MM.1S (cell line): ENCODE measurements around the gene CYB5R4.

Experiments
- DNase-seq: peaks from one replicate; pipeline ENCODE4 v3.0.0-alpha.2; 2015
- H2AFZ ChIP-seq: fragments of 300-600 bp; sonication (generic); 2 replicates; pipeline ENCODE4 v1.6.0; 2016; ENCODE audit warnings: antibody characterized with exemption, low read length
- H3F3A ChIP-seq: fragments of 300-600 bp; sonication (generic); 2 replicates; pipeline ENCODE4 v1.6.1; 2016; ENCODE audit warnings: mild to moderate bottlenecking, antibody characterized with exemption, low read length, moderate library complexity, mixed read lengths; ENCODE audit not compliant: insufficient read depth
- H3K27ac ChIP-seq: fragments of 300-600 bp; sonication (generic); 2 replicates; pipeline ENCODE4 v1.5.1; 2016; ENCODE audit warnings: mild to moderate bottlenecking, low read length
- H3K27me3 ChIP-seq: fragments of 300-600 bp; sonication (generic); replicated peaks from 2 replicates; pipeline ENCODE4 v1.6.0; 2016; ENCODE audit warnings: low read length; ENCODE audit not compliant: insufficient read depth
- H3K36me3 ChIP-seq: fragments of 300-600 bp; sonication (generic); replicated peaks from 2 replicates; pipeline ENCODE4 v1.6.1; 2016; ENCODE audit warnings: mild to moderate bottlenecking, low read length, mixed read lengths; ENCODE audit not compliant: insufficient read depth
- H3K4me1 ChIP-seq: fragments of 300-600 bp; sonication (generic); 2 replicates; pipeline ENCODE4 v1.6.1; 2016; ENCODE audit warnings: low read length, mixed read lengths
- H3K4me2 ChIP-seq: fragments of 300-600 bp; sonication (generic); 2 replicates; pipeline ENCODE4 v1.6.0; 2016; ENCODE audit warnings: low read depth, low read length
- H3K4me3 ChIP-seq: fragments of 300-600 bp; sonication (generic); 2 replicates; pipeline ENCODE4 v1.5.1; 2016; ENCODE audit warnings: low read length, mixed read lengths
- H3K79me2 ChIP-seq: fragments of 300-600 bp; sonication (generic); 2 replicates; pipeline ENCODE4 v1.6.1; 2016; ENCODE audit warnings: mixed run types, low read length, mixed read lengths
- H3K9ac ChIP-seq: fragments of 300-600 bp; sonication (generic); 2 replicates; pipeline ENCODE4 v1.6.1; 2016; ENCODE audit warnings: low read length, mixed read lengths
- H3K9me2 ChIP-seq: fragments of 300-600 bp; sonication (generic); replicated peaks from 2 replicates; pipeline ENCODE4 v1.6.1; 2016; ENCODE audit warnings: mild to moderate bottlenecking, low read length, mixed read lengths; ENCODE audit not compliant: insufficient read depth
- H3K9me3 ChIP-seq: fragments of 300-600 bp; sonication (generic); replicated peaks from 2 replicates; pipeline ENCODE4 v1.6.1; 2016; ENCODE audit warnings: mild to moderate bottlenecking, low read length, mixed read lengths; ENCODE audit not compliant: insufficient read depth
- H4K20me1 ChIP-seq: fragments of 300-600 bp; sonication (generic); 2 replicates; pipeline ENCODE4 v1.6.1; 2016; ENCODE audit warnings: mild to moderate bottlenecking, low read length, moderate library complexity, mixed read lengths; ENCODE audit not compliant: insufficient read depth
- EZH2 ChIP-seq: fragments of 300-600 bp; sonication (generic); optimal IDR thresholded peaks from 2 replicates; pipeline ENCODE3; 2017; ENCODE audit warnings: low read depth, mild to moderate bottlenecking, antibody characterized with exemption, low read length, mixed read lengths
- EZH2phosphoT487 ChIP-seq: fragments of 300-600 bp; sonication (generic); IDR thresholded peaks from 2 replicates; pipeline ENCODE4 v1.6.1; 2018; ENCODE audit warnings: antibody characterized with exemption, low read length
- TF ChIP-seq, protein P1 (sequence below): fragments of 300-600 bp; sonication (generic); IDR thresholded peaks from 2 replicates; pipeline ENCODE4 v1.5.1; 2016; ENCODE audit warnings: antibody characterized with exemption, low read length, mixed read lengths

The CYB5R4 gene

DNA sequence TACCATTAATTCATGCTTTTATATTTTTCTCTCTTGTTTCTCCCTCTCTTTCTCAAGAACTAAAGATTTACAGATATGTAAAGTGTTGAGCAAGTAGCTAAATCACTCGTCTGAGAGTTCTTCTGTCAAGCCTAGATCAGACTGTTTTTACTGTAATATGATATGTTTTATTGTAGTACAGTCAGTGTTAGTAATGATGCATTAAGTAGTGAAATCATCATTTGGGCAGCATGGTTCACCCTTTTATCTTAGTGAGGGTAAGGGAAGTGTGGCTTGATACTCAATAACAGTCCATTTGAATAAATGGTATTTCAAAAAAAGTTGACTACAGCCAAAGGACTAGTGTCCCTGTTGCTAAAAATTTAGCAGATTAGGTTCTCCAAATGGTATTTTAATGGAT lies 9.2 kb downstream of the CYB5R4 start:
- Histone ChIP-seq H3K4me1 (peaks cover 4% of the 10 kb centered on the region), H3K9me2 (no peaks in the 10 kb centered on the region), H2AFZ (no peak overlapping the region), H3K27ac (no peak overlapping the region), H3K9ac (no peak overlapping the region), H3K79me2 (peaks cover 86% of the 10 kb centered on the region), H3K36me3 (no peaks in the 10 kb centered on the region), H3K27me3 (no peaks in the 10 kb centered on the region), H3K9me3 (no peaks in the 10 kb centered on the region), H3K4me2 (no peak overlapping the region), H3K4me3 (no peak overlapping the region), H4K20me1 (no peaks in the 10 kb centered on the region), H3F3A (no peaks in the 10 kb centered on the region)
- DNase-seq, result no peak
- TF ChIP-seq, protein P1, sequence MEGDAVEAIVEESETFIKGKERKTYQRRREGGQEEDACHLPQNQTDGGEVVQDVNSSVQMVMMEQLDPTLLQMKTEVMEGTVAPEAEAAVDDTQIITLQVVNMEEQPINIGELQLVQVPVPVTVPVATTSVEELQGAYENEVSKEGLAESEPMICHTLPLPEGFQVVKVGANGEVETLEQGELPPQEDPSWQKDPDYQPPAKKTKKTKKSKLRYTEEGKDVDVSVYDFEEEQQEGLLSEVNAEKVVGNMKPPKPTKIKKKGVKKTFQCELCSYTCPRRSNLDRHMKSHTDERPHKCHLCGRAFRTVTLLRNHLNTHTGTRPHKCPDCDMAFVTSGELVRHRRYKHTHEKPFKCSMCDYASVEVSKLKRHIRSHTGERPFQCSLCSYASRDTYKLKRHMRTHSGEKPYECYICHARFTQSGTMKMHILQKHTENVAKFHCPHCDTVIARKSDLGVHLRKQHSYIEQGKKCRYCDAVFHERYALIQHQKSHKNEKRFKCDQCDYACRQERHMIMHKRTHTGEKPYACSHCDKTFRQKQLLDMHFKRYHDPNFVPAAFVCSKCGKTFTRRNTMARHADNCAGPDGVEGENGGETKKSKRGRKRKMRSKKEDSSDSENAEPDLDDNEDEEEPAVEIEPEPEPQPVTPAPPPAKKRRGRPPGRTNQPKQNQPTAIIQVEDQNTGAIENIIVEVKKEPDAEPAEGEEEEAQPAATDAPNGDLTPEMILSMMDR, result no peak
- no peak for TF ChIP-seq EZH2phosphoT487
- no peak for TF ChIP-seq EZH2

DNA sequence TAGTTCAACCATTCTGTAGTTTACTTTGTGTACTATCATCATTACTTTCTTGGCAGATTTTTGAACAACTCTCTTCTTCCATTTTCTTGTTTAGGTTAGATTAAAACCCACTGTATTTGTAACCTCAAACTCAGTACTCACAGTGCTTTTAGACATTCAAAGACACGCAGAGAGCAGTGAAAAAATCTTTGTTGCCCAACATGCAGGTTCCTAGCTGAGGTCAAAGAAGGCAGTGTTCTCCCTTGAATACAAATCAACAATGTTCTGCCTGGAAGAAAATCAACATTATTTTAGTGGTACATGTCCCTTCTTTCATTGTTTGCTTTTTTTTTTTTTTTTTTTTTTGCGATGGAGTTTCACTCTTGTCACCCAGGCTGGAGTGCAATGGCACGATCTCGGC lies 11.2 kb downstream of the CYB5R4 start:
- Histone ChIP-seq H3F3A (no peaks in the 10 kb centered on the region), H3K79me2 (peaks cover 81% of the 10 kb centered on the region), H4K20me1 (no peaks in the 10 kb centered on the region), H3K36me3 (no peaks in the 10 kb centered on the region), H3K27ac (no peak overlapping the region), H3K4me3 (no peak overlapping the region), H3K9me2 (no peaks in the 10 kb centered on the region), H3K4me1 (no peaks in the 10 kb centered on the region), H3K27me3 (no peaks in the 10 kb centered on the region), H3K9ac (no peak overlapping the region), H2AFZ (no peak overlapping the region), H3K4me2 (no peak overlapping the region), H3K9me3 (no peaks in the 10 kb centered on the region)
- no peak for DNase-seq
- TF ChIP-seq, protein P1, result no peak
- TF ChIP-seq EZH2, result no peak
- no peak for TF ChIP-seq EZH2phosphoT487

GRCh38 chr6:83872386-83873118 lies 13.1 kb downstream of the CYB5R4 start:
- no peaks in the 10 kb centered on the region for H3K27me3 ChIP-seq
- no peaks in the 10 kb centered on the region for H4K20me1 ChIP-seq
- H3K27ac ChIP-seq, result no peak overlapping the region
- no peak overlapping the region for H2AFZ ChIP-seq
- TF ChIP-seq EZH2phosphoT487 (no peak), EZH2 (no peak)
- TF ChIP-seq, protein P1, result no peak
- H3K4me2 ChIP-seq, result no peak overlapping the region
- no peaks in the 10 kb centered on the region for H3F3A ChIP-seq
- H3K4me3 ChIP-seq, result no peak overlapping the region
- no peaks in the 10 kb centered on the region for H3K4me1 ChIP-seq
- DNase-seq, result no peak
- no peaks in the 10 kb centered on the region for H3K9me3 ChIP-seq
- no peak overlapping the region for H3K9ac ChIP-seq
- H3K36me3 ChIP-seq, result no peaks in the 10 kb centered on the region
- peaks cover 81% of the 10 kb centered on the region for H3K79me2 ChIP-seq
- H3K9me2 ChIP-seq, result no peaks in the 10 kb centered on the region
